NCI-H1930 (cell line): ENCODE results near the gene TPGS2.
A peak's percentile ranks its signal among the peaks of the same experiment; 100 is the strongest.
"Not testable (repeated sequence)": the region's sequence is repeated elsewhere in the genome, so short reads cannot be mapped to it uniquely, and the experiment has no call there.

Source experiments
- DNase-seq, 2 experiments: peaks; one replicate each; lab custom pipeline; 2025; lab: John Stamatoyannopoulos, UW

Gene TPGS2

DNA sequence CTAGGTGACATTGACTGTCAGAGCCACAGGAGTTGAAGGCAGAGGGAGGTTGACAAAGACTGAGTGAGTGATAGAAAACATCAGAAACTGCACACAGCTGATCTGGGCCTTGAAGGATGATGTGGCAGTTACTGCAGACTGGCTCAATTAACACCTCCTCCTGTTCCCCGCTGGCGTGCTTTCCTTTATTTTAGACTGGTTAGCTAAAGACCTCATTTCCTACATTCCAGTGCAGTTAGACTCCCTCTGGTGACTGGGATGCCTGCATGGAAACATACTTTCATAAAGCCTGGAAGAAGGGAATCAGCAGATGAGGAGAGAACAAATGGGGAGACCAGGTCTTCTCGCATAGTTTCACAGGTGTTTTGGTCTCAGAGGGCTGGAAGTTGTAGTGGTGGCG, 7.1 kb downstream of the TPGS2 start:
- no peak for DNase-seq

DNA sequence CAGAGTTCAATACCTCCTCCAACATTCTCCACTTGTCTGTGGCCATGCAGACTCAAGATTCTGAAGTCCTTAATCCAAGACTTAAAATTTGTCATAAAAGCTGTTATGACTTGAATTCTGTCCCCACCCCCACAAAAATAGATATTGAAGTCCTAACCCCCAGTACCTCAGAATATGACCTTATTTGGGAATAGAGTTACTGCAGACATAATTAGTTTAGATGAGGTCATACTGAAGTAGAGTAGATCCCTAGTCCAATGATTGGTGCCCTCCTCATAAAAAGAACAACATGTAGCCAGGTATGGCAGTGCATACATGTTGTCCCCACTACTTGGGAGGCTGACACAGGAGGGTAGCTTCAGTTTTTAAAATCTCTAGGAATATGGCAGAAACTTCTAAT, 9.2 kb downstream of the TPGS2 start:
- no peak for DNase-seq

GRCh38 chr18:36818652-36819051, 10.2 kb downstream of the TPGS2 start:
- no peak for DNase-seq

DNA sequence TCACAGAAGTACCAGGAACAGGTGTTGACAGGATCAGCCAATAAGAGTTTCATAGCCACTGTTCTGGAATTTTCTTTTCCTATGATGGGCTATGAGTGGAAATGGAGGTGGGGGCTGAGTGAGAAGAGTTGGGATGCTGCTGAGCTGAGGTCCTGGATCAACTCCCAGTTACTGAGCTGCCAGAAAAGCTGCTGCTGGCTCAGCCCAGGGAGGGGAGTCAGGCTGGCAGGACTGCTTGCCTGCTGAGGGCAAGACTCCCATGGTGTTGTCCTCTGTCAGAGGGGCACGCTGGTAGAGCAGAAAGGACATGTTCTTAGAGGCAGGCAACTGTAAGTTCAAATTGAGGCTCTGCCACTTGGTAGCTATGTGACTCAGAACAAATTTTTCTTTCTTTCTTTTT, 11.8 kb downstream of the TPGS2 start:
- DNase-seq: no peak

DNA sequence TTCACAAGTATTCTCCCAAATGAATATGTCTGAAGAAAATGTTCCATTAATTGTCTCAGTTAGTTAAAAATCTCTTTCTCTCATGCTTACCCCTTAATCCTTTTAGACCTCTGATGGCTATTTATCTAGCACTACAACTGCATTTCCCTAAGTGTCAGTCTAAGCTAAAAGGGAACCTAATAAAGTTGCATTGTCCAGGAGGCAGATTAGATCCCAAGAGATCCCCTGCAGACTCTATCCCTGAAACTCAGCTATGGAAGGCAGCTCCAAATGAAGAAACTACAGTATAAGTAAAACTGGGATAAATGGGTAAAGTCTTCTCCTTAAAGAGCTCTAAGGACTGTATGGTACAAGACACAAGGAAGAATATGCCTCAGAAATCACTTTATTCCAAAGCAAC, 12.7 kb downstream of the TPGS2 start:
- DNase-seq: not testable (repeated sequence)

DNA sequence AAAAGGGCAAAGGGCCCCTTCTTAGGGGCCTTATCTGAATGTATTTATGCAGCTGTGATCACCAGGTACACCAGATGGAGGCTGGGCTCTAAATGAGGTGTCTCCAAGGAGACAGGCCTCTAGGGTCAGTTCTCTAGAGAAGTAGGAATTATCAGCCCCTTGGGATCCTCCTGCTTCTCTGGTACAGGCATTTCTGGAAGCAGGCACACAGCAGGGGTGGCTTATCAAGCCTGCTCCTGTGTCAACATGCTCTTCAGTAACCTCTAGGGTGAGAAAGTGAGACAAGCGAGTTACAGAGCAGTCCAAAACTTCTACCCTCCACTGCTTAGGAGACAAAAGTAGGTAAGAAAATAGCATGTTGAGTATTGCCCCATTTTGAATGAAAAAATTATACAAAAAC, 13.8 kb downstream of the TPGS2 start:
- peak in 1 of 2 experiments; percentile 11 for DNase-seq

- DNase-seq: no peak
Observed at GRCh38 chr18:36813824-36814223, 15.0 kb downstream of the TPGS2 start.

DNA sequence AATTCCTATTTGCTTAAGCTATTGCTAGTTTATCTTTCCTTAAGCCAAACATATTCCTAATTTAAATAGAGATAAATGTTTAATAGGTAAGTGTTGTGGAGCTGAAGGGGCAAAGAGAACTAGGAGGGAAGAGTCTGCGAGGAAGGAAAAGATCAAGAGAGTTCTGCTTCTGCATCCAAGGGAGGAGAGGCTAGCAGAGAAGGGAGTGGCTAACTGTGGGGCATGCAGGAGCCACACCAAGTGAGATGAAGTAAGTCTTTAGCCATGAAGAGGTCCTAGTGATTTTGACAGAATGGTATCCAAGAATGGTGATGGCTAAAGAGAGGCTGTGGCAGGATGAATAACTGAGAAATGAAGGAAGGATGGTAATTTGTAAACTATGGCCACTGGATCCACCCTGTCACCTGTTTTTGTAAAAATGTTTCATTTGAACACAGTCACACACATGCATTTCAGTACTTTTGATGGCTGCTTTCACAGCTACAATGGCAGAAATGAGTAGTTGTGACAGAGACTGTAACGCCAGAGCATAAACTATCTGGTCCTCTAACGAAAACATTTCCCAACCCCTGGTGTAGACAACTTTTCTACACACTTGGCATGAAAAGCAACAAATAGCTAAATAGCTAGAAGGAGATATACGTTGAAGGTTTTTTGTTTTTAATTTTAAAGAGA, 15.6 kb downstream of the TPGS2 start:
- DNase-seq: no peak

DNA sequence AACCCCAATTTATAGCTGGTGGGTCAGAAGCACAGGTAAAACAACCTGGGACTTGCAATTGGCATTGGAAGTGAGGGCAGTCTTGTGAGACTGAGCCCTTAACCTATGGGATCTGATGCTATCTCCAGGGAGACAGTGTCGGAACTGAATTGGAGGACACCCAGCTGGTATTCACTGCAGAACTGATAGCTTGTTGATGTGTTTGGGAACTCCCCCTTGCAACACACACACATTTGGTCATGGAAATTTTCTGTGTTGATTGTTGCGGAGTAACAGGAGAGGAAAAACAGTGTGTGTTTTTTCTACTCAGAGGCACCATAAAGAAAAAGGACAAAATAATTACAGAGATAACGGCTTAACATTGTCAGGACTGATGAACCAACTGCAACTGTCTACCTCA, 16.1 kb downstream of the TPGS2 start:
- no peak for DNase-seq

DNA sequence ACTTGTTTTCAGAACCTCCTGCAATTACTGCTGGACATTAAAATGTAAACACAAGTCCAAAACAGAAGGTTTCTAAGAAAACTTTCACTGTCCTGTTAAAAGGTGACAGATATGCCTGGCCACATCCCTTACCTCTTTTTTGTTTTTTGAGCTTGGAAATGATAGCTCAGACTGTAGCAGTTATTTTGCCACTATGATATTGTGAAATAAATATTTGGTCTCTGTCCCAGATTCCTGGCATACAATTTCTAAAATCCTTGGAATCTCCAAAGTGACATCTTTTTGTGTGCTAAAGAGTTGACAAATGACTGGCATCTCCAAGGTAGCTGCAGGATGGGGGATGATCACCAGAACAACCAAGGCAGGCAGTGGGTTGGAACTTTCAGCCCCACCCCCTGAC, 16.8 kb downstream of the TPGS2 start:
- no peak for DNase-seq

DNA sequence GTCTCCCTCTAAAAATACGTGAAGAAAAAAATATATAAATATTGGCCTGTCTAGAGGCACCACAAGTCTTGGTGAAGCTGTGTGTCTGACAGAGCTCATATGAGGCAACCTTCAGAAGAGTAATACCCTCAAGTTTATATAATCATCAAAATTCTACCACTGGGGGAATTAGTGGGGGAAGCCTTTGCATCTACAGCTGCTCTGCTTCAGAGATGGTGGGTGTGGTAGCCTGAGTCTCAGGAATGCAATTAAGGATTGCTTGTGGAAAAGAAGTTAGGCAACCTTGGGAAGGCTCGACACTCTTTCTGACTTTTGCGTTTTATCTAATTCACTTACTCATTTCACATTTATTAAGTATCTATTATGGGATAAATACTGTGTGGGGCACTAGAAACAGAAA, 17.4 kb downstream of the TPGS2 start:
- DNase-seq: no peak

- peak; percentile 56 to 62 for DNase-seq
Observed at GRCh38 chr18:36809590-36810381, 19.0 kb downstream of the TPGS2 start.

GRCh38 chr18:36808681-36809080, 20.1 kb downstream of the TPGS2 start:
- DNase-seq: no peak

GRCh38 chr18:36805105-36805504, 23.7 kb downstream of the TPGS2 start:
- DNase-seq: no peak

- no peak for DNase-seq
Observed at GRCh38 chr18:36798738-36799473, 29.9 kb downstream of the TPGS2 start.

DNA sequence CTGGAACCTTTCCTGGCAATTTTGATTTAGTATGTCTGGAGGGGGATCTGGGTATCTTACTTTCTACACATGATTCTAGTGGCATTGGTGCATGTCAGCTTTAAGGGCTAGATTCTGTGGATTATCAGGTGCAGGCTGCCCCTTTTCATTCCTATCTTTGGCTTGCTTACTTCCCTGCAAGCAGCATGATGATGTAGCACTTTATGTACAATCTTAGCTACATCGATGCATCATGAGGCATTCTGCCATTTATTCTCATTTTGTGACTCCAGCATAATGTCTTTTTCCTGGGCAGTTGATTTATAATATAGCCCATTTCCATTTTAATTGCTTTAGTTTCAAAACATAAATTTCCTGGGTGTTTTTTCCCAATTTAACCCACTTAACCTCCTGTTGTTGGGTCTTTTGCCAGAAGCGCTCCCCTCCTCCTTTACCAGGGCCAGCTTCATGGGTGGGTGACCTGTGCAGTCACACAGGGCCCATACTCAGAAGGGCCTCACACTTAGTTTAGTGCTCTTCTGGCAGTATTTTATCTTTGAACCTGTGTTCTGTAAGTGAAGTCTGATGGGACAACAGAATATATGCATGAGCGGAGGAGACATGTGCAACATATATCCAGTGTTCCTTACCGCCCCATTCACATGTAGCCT, 36.0 kb downstream of the TPGS2 start:
- no peak for DNase-seq

DNA sequence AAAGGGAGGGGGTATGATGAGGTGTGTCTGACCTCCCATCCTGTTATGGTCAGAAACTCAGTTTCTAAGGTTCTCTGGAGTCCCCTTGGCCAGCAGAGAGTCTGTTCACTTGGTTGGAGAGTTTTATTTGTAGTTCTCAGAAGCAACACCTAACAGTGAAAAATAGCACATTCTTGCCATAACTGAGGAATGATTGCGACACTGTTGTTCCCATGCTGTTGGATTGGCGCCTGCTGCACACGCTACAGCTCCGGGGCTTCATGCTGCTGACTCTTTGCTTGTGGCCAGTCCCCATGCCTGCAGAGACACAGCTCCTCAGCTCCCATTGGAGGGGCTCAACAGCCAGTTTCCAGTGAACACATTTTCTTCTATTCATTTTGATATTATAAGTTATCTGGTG, 42.1 kb downstream of the TPGS2 start:
- DNase-seq: no peak

DNA sequence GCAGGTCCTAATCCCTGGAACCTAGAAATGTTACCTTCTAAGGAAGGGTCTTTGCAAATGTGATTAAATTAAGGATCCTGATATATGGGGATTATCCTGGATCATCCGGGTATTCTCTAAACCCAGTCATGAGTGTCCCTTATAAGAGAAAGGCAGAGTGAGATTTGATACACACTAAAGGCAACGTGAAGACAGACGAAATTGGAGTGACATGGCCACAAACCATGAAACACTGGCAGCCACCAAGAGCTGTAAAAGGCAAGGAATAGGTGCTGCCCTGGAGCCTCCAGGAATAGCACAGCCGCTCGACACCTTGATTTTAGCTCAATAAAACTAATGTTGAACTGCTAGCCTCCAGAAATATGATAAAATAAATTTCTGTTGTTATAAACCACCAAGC, 45.0 kb downstream of the TPGS2 start:
- no peak for DNase-seq

- no peak for DNase-seq
Observed at GRCh38 chr18:36782710-36783109, 46.1 kb downstream of the TPGS2 start.

DNA sequence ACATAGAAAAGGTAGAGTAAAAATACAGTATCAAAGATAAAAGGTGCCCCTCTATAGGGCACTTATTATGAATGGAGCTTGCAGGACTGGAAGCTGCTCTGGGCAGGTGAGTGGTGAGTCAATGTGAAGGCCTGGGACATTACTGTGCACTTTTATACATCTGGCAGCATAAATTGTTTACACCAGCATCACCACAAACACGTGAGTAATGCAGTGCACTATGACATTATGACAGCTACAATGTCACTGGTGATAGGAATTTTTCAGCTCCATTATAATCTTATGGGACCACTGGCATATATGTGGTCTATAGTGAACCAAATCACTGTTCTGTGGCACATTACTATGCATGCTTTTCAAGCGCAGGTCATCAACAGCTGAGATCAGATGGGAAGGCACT, 48.1 kb downstream of the TPGS2 start:
- DNase-seq: no peak

DNA sequence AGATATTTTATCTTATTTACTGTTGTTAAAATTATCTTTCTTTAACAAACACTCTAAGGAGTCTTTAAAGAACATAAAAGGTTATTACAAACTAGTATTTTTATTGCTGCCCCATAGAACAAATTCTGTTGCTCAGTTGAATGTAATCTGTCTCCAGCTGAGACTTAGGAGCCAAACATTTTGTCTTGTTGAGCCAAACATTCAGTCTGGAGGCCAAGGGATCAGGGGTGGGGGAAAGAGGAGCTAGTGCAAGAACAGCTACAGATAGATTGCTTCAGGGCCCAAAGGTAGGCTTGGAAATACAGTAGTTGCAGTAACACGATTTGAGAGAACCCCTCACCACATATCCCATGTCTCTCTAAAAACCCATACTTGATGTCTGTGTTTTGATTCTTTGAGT, 51.2 kb downstream of the TPGS2 start:
- no peak for DNase-seq

DNA sequence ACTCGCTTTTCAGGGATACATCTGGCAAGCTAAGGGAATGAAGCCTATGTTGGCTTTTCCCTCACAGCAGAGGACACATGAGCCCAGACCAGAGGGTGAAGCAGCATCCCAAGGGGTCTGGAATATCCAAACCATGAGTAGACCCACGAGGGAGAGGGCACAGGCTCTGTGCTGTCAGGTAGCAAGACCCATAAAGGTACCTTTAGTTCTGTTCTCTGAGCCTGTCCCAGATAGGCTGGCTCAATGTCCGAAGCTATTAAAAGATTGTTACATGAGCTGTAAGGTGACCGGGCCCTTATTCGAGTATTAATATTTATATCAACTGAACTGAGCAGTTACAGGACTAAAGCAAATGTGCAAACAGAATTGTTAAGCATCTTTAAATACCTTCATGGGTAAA, 52.2 kb downstream of the TPGS2 start:
- DNase-seq: no peak

DNA sequence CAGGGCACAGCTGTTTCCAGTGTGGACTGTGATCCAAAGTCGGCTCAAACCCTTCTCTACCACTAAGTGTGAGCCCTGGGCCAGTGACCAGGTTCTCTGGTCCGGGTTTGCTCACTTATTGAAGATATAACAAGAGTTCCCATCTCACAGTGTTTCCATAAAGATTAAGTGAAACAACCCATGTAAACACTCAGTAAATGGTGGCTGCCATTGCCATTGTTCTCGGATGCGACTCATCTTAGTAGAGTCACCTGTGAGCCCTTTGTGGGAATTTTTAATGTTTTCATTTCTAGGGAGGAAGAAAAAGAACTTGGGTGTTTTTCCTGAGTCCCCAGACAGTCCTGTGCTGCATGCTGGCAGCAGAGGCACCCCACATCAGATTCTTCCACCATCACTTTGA, 53.4 kb downstream of the TPGS2 start:
- DNase-seq: no peak
